GM21528 (cell line): Measurements from ENCODE around the gene RALGPS1.
"Not testable (repeated sequence)": the region's sequence is repeated elsewhere in the genome, so short reads cannot be mapped to it uniquely, and the experiment has no call there.

Source experiments
- ATAC-seq: cut with Tn5 transposase; IDR thresholded peaks from one replicate; pipeline ENCODE4 v1.9.1; 2021; ENCODE audit warnings: mild to moderate bottlenecking, moderate library complexity; ENCODE audit not compliant: unreplicated experiment, low FRiP score

RALGPS1 gene

GRCh38 chr9:127161081-127161624, 246.6 kb downstream of the RALGPS1 start:
- no peak for ATAC-seq

DNA sequence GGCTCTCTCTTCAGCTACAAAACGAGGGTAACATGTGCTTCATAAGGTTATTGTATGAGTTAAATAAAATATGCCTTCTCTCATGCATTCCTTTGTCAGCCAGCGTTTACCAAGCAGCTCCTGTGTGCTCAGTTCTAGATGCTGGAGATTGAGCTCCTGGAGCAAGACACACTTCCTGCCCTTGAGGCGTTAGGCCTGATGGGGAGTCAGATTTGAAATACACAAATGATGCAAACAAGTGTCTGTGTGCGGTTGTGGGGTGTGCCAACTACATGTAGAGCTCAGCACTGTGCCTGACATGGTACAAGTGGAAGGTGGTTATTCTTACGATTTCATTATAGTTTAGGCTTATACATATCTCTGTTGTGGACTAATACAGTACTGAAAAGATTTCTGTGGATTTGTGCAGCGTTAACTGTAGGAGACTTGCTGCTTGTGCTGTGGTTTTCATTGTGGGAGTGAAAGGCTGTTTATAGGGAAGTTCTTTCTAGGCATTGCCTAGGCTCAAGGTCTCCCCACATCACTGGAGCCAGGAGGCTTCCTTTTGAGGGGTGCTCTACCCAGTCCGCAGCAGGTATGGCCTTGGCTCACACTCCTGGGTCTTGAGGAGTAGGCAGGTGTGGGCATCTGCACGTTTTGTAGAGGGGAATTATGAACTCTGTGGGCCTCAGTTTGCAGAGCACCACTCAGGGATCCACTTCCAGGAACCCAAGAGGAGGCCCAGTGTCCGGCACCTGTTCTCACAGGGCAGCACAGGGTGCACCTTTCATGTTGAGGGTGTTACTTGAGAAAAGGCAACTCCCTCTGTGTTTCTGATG, 247.7 kb downstream of the RALGPS1 start:
- no peak for ATAC-seq

GRCh38 chr9:127162864-127163365, 248.3 kb downstream of the RALGPS1 start:
- ATAC-seq, result no peak

GRCh38 chr9:127163409-127163808, 248.8 kb downstream of the RALGPS1 start:
- ATAC-seq, result no peak

- no peak for ATAC-seq
Measured at GRCh38 chr9:127165116-127165515, 250.5 kb downstream of the RALGPS1 start.

- ATAC-seq, result no peak
Measured at GRCh38 chr9:127166111-127166510, 251.5 kb downstream of the RALGPS1 start.

GRCh38 chr9:127166651-127167524, 252.3 kb downstream of the RALGPS1 start:
- ATAC-seq, result peak; percentile 61

DNA sequence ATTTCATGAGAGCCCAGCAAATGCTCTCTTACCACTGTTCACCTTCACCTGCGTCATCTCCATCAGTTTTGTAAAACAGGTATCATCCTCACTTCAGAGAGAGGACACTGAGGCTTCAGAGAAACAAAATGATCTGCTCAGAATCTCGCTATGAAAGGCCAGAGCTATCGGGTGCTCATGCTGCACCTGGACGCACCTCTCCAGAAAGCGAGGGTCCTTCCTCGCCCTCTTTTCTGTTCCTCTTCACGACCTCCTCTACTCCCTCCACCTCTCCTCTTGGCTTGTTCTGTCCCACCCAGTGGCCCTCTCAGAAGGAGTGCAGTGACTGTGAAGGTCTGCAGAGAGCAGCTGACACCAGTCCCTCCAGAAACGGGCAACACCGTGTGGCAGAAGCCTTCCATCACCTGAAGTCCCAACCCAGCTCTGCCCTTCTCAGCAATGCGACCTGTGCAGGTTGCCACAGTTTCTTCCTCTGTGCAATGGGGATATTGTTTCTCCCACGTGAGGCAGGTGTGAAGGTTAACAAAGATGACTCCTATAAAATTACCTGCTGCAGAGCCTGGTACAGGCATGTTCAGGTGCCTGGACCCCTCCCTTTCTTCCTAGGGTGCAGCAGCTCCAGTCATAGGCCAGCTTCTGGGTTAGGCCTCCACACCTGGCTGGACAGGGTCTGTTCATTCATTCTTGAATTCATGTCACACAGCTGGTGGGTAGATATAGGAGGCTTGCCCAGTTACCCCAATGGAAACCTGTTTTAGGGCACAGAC, 253.2 kb downstream of the RALGPS1 start:
- no peak for ATAC-seq

DNA sequence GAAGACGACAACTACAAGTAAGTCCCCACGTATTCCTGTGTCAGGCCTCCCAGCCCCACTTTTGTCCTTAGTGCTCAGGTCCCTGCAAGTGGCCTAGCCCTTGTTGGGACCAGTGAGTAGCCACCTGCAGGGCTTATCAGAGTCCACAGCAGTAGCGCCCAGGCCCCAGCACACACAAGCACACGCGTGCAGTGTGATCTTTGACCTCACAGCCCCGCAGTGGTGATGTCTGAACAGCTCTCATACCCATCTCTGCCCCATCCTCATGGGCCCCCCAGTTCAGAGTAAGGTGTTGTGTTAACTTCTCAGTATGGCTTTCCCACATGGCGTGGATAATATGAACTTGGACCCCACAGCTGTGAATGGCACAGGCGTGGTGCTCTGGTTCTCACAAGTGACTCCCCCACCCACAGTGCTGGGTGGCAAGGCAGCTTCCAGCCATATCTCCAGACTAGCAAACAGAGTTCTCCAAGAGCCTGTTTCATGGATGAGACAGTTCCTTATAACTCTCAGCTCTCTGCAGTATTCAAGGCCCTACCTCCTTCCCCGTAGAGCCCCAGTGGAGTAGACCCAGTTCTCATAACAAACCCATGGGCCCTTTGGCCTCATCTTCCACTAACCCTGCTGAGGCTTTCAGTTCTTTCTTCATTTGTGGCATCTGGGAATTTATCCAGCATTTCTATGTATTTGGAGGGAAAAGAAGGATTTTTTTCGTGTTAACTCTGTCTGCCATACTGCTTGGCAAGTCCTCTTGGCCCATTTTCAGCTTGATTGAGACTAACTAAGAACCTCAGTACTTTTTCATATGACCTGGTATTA, 254.4 kb downstream of the RALGPS1 start:
- no peak for ATAC-seq

- ATAC-seq, result no peak
Measured at GRCh38 chr9:127169575-127169883, 254.9 kb downstream of the RALGPS1 start.

DNA sequence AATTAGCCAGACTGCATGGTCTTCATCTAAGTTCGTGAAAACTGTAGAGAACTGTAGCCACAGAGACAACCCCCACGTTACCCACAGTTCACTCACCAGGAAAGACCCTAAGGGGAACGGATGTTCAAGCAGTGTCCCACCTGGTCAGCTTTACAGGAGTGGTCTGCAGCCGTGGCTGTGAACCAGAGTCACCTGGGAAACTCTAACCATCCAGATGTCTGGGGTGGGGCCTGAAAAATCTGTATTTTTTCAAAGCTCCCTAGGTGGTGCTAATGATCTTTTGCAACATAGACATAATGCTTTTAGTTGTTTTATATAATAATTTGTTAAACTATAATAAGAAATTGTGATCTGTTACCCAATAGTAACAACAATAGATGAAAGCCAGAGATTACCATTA, 255.5 kb downstream of the RALGPS1 start:
- no peak for ATAC-seq

DNA sequence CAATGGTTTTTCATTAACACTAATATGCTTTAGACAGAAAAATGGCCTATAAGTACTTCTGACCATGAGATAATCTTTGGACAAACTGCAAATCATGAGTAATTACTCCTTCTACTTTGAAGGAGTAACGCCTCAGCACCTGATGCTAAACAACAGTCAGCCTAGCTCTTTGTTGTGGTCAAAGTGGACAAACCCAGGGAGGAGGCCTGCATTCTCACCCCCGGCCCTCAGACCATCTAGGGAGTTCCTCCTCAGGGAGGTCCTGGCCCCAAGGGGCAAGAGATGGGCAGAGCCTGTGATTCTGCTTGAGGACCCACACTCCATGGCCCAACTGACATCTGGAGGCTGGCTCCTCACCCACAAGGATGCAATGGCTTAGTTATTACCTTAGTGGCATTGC, 256.1 kb downstream of the RALGPS1 start:
- no peak for ATAC-seq

GRCh38 chr9:127171348-127171747, 256.8 kb downstream of the RALGPS1 start:
- ATAC-seq, result not testable (repeated sequence)

DNA sequence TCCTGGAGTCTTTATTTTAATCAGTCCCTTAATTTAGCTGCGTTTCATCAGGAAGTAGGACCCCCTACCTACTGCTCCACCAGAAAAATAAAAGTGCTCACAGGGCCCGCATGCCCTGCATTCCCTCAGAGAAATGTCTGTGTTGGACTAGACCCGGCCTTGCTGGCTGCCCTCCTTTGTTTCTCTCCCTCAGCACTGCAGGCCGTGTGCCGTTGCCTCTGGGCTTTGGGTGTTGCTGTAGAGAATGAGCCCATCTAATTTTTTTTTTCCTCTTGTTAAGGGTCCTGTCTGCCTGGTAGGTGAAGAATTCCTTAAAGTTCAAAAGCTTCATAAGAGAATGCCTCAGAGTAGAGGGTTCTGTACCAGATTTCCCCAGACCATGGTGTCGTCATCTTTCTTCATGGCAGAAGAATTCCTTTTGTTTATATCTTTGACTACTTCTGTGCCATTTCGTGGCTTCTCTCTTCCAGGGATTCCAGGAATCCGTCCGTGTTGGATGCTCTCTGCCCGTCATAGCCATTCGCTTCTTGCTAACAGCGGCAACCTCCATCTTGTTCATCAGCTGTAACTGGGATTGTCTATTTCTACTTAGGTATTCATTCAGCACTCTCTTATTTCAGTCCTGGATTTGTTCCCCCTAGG, 257.6 kb downstream of the RALGPS1 start:
- no peak for ATAC-seq

- no peak for ATAC-seq
Measured at GRCh38 chr9:127173063-127173462, 258.5 kb downstream of the RALGPS1 start.

DNA sequence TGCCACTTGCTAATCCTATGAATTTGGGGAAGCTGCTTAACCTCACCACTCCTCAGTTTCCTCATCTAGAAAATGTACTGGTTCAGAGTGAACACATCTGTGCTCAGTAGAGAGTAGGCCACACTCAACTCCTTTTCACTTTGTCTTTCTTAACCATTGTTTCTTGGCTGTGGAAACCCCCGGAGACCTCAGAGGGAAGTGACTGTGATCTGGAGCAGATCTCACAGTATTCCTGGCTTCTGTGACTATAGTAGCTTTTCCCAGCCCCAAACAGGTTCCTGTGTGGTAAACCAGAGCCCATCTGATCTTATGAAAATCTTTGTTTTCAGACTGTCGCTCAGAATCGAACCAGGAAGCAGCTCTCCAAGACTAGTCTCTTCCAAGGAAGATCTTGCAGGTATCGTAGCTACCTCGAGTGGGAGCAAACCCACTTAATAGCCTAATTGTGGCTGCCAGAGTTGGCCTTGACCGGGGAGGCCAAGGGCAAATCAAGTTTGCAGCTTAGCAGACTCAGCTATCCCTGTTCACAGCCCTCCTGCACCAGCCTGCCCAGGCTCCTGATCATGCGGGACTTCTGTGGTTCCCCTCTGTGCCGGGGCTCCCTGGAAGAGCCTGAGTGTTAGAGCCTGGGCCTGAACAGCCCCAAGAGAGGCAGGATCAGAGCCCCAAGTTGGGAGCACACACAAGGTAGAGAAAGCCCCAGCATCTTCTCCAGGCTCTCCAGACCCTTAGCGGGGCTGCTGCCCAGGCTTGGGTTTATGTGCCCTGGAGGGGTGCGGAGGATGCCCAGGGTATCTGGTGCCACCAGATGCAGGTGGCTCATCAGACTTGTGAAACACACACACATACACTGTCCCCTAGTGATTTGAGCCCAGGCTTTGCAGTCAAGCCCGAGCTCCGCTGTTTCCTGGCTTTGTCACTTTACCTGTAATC, 260.1 kb downstream of the RALGPS1 start:
- no peak for ATAC-seq

DNA sequence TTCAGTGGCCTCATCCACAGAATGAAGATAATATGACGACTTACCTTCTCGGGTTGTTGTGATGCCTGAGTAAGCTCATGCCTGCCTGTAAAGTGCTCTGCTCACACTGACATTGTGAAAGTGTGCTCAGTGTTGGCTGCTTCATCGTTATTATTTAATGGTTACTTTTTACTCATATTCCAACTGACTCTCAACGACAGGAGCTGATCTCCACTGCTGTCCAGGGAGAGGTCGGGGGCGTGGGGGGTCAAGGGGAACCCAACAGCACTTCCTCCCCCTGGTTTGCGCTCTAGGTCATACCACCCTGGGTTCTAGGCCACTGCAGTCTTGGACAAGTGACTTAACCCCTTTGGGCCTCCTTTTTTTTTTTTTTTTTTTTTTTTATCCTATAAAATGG, 260.7 kb downstream of the RALGPS1 start:
- ATAC-seq, result no peak

- ATAC-seq, result no peak
Measured at GRCh38 chr9:127175764-127176163, 261.2 kb downstream of the RALGPS1 start.
